ENCODE results near the gene PRKCSH.
A peak's percentile ranks its signal among the peaks of the same experiment; 100 is the strongest.

GRCh38 chr19:11480715-11481533, 45.5 kb downstream of the PRKCSH start, which contains the start of gene ELAVL3:
- peak in 1 of 6 experiments; percentile 19 for TF ChIP-seq CTCF (IDR thresholded peaks at IDR 0.05)
- TF ChIP-seq POLR2A (IDR thresholded peaks at IDR 0.05), result no peak

Data from esophagus squamous epithelium (tissue), 4 donors.